ENCODE measurements around the gene LRPAP1. TPM values are rescaled to one million over a fixed set of nuclear protein-coding genes. Genes with fewer than 3 reads are reported as not detected.

Gene LRPAP1
- total RNA-seq, 2 donors from 2014 or later, result 157 to 214 TPM

DNA sequence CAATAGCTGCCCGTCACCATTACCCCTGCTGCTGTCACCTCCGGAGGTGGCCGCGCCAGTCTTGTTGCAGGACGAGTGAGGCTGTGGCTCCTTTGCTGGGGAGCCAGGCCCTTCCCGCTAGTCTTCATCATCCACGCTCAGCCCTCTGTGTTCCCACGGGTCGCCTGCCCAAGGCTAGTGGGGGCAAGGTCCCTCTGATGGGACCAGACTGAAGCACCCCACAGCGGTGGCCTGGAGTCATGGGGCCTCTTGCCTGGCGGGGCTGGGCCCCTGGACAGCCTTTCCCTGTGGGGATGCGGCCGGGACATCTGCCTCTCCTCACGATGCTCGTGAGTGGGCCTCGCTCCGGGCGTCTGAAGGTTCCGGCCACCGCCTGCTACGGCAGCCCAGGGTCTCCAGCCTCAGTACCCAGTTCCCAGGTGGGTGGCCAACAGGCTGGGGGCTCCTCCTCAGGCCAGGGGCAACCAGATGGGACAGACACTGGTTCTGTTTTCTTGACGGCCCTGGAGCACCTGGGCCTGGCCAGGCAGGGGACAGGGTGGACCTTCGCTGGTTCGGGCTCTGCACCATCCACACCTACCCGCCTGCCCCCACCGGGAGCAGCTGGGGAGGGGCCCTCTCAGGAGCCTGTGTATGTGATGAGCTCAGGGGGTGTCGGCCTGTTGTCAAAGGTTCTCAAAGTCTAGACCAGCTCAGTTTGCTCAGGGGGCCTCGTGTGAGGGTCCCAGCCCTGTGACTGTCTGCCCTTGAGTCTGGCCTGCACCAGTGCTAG is 36.8 kb downstream of the LRPAP1 start:
- H3K4me1 ChIP-seq, result no peaks in the 10 kb centered on the region
- no peak overlapping the region for H3K4me3 ChIP-seq
- H3K9ac ChIP-seq (ENCODE audit: low read depth in 2 of 2, low read length in 2 of 2), result no peak overlapping the region
- TF ChIP-seq, protein P1, sequence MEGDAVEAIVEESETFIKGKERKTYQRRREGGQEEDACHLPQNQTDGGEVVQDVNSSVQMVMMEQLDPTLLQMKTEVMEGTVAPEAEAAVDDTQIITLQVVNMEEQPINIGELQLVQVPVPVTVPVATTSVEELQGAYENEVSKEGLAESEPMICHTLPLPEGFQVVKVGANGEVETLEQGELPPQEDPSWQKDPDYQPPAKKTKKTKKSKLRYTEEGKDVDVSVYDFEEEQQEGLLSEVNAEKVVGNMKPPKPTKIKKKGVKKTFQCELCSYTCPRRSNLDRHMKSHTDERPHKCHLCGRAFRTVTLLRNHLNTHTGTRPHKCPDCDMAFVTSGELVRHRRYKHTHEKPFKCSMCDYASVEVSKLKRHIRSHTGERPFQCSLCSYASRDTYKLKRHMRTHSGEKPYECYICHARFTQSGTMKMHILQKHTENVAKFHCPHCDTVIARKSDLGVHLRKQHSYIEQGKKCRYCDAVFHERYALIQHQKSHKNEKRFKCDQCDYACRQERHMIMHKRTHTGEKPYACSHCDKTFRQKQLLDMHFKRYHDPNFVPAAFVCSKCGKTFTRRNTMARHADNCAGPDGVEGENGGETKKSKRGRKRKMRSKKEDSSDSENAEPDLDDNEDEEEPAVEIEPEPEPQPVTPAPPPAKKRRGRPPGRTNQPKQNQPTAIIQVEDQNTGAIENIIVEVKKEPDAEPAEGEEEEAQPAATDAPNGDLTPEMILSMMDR (IDR thresholded peaks at IDR 0.05), result no peak
- no peak for DNase-seq
- no peaks in the 10 kb centered on the region for H3K27me3 ChIP-seq
- intact Hi-C loops (cut with DNase I), result no loop called here
- no peak overlapping the region for H3K27ac ChIP-seq
- no peaks in the 10 kb centered on the region for H3K36me3 ChIP-seq
- H3K9me3 ChIP-seq, result no peaks in the 10 kb centered on the region

- Histone ChIP-seq H3K9me3 (no peaks in the 10 kb centered on the region), H3K27ac (no peak overlapping the region), H3K9ac (ENCODE audit: low read depth in 2 of 2, low read length in 2 of 2) (no peak overlapping the region), H3K27me3 (no peaks in the 10 kb centered on the region), H3K4me3 (no peak overlapping the region), H3K36me3 (no peaks in the 10 kb centered on the region), H3K4me1 (no peaks in the 10 kb centered on the region)
- intact Hi-C loops (cut with DNase I), result no loop called here
- DNase-seq, result no peak
- TF ChIP-seq, protein P1 (IDR thresholded peaks at IDR 0.05), result no peak
Measured at GRCh38 chr4:3494462-3494871, 37.8 kb downstream of the LRPAP1 start.

- H3K4me1 ChIP-seq, result no peaks in the 10 kb centered on the region
- DNase-seq, result no peak
- H3K36me3 ChIP-seq, result no peaks in the 10 kb centered on the region
- no peaks in the 10 kb centered on the region for H3K9me3 ChIP-seq
- no peaks in the 10 kb centered on the region for H3K27me3 ChIP-seq
- H3K4me3 ChIP-seq, result no peak overlapping the region
- H3K27ac ChIP-seq, result no peak overlapping the region
- TF ChIP-seq, protein P1 (IDR thresholded peaks at IDR 0.05), result no peak
- intact Hi-C loops (cut with DNase I), result no loop called here
- H3K9ac ChIP-seq (ENCODE audit: low read depth in 2 of 2, low read length in 2 of 2), result no peak overlapping the region
Measured at GRCh38 chr4:3493720-3494461, 38.3 kb downstream of the LRPAP1 start.

- H3K27me3 ChIP-seq, result no peaks in the 10 kb centered on the region
Measured at GRCh38 chr4:3492741-3493719, 39.2 kb downstream of the LRPAP1 start.

More at GRCh38 chr4:3492741-3493719, 39.2 kb downstream of the LRPAP1 start:
- Histone ChIP-seq H3K27ac (no peak overlapping the region), H3K36me3 (no peaks in the 10 kb centered on the region), H3K4me3 (no peak overlapping the region), H3K4me1 (no peaks in the 10 kb centered on the region), H3K9me3 (no peaks in the 10 kb centered on the region), H3K9ac (ENCODE audit: low read depth in 2 of 2, low read length in 2 of 2) (no peak overlapping the region)
- DNase-seq, result no peak
- TF ChIP-seq, protein P1 (IDR thresholded peaks at IDR 0.05), result no peak
- intact Hi-C loops (cut with DNase I), result no loop called here
